ENCODE results near the gene ZCCHC9.
"Not testable (repeated sequence)": the region's sequence is repeated elsewhere in the genome, so short reads cannot be mapped to it uniquely, and the experiment has no call there.

Gene ZCCHC9

GRCh38 chr5:81336556-81336955 is 35.2 kb downstream of the ZCCHC9 start:
- H3K36me3 ChIP-seq (ENCODE audit: control insufficient read depth in 4 of 4, insufficient read depth in 4 of 4, low read length in 3 of 4), result no peaks in the 10 kb centered on the region
- no peaks in the 10 kb centered on the region for H3K27me3 ChIP-seq (replicated peaks in 2 of 5; ENCODE audit: control insufficient read depth in 4 of 5, insufficient read depth in 5 of 5, low read length in 4 of 5)
- DNase-seq, result no peak
- H3K27ac ChIP-seq (ENCODE audit: insufficient read depth in 1 of 2, low read depth in 1 of 2, low read length in 2 of 2, poor library complexity in 1 of 2, severe bottlenecking in 2 of 2), result no peak overlapping the region
- ChIA-PET CTCF (no interaction called here), POLR2A (no interaction called here)
- H3K4me1 ChIP-seq (ENCODE audit: control extremely low read depth in 1 of 4, control insufficient read depth in 4 of 4, insufficient read depth in 4 of 4, low read length in 3 of 4), result no peaks in the 10 kb centered on the region
- no CpG with 5 or more reads among the region's 1 CpG for WGBS (ENCODE audit: insufficient coverage)
- H3K9me3 ChIP-seq (ENCODE audit: control extremely low read depth in 1 of 5, control insufficient read depth in 4 of 5, insufficient read depth in 2 of 5, low read depth in 1 of 5, low read length in 4 of 5), result peaks cover 0 to 6% (median 0%) of the 10 kb centered on the region in 5 experiments
- no peak overlapping the region for H3K4me3 ChIP-seq (ENCODE audit: control insufficient read depth in 1 of 7, extremely low read depth in 1 of 7, insufficient read depth in 4 of 7, low read depth in 2 of 7, low read length in 6 of 7)

GRCh38 chr5:81337803-81338202 is 36.4 kb downstream of the ZCCHC9 start:
- no peaks in the 10 kb centered on the region for H3K4me1 ChIP-seq (ENCODE audit: control extremely low read depth in 1 of 4, control insufficient read depth in 4 of 4, insufficient read depth in 4 of 4, low read length in 3 of 4)
- no peaks in the 10 kb centered on the region for H3K27me3 ChIP-seq (replicated peaks in 2 of 5; ENCODE audit: control insufficient read depth in 4 of 5, insufficient read depth in 5 of 5, low read length in 4 of 5)
- peaks cover 0 to 6% (median 0%) of the 10 kb centered on the region in 5 experiments for H3K9me3 ChIP-seq (ENCODE audit: control extremely low read depth in 1 of 5, control insufficient read depth in 4 of 5, insufficient read depth in 2 of 5, low read depth in 1 of 5, low read length in 4 of 5)
- POLR2A ChIA-PET, result no interaction called here
- no peak overlapping the region for H3K27ac ChIP-seq (ENCODE audit: insufficient read depth in 1 of 2, low read depth in 1 of 2, low read length in 2 of 2, poor library complexity in 1 of 2, severe bottlenecking in 2 of 2)
- DNase-seq, result no peak
- CTCF ChIA-PET, result no interaction called here
- WGBS (ENCODE audit: insufficient coverage), result 90% methylated on average over 2 of the region's 2 CpGs
- no peaks in the 10 kb centered on the region for H3K36me3 ChIP-seq (ENCODE audit: control insufficient read depth in 4 of 4, insufficient read depth in 4 of 4, low read length in 3 of 4)
- no peak overlapping the region for H3K4me3 ChIP-seq (ENCODE audit: control insufficient read depth in 1 of 7, extremely low read depth in 1 of 7, insufficient read depth in 4 of 7, low read depth in 2 of 7, low read length in 6 of 7)

- DNase-seq; H3K4me1 ChIP-seq (ENCODE audit: control extremely low read depth in 1 of 4, control insufficient read depth in 4 of 4, insufficient read depth in 4 of 4, low read length in 3 of 4); CTCF ChIA-PET; POLR2A ChIA-PET; H3K27ac ChIP-seq (ENCODE audit: insufficient read depth in 1 of 2, low read depth in 1 of 2, low read length in 2 of 2, poor library complexity in 1 of 2, severe bottlenecking in 2 of 2); H3K27me3 ChIP-seq (replicated peaks in 2 of 5; ENCODE audit: control insufficient read depth in 4 of 5, insufficient read depth in 5 of 5, low read length in 4 of 5); H3K9me3 ChIP-seq (ENCODE audit: control extremely low read depth in 1 of 5, control insufficient read depth in 4 of 5, insufficient read depth in 2 of 5, low read depth in 1 of 5, low read length in 4 of 5); H3K36me3 ChIP-seq (ENCODE audit: control insufficient read depth in 4 of 4, insufficient read depth in 4 of 4, low read length in 3 of 4); H3K4me3 ChIP-seq (ENCODE audit: control insufficient read depth in 1 of 7, extremely low read depth in 1 of 7, insufficient read depth in 4 of 7, low read depth in 2 of 7, low read length in 6 of 7): not testable (repeated sequence)
- WGBS (ENCODE audit: insufficient coverage), result 100% methylated on average over 1 of the region's 3 CpGs
These were observed 36.8 kb downstream of the ZCCHC9 start for GRCh38 chr5:81338213-81338612.

- ChIA-PET POLR2A (no interaction called here), CTCF (interaction anchor here (0.8 kb wide), 1 partner anchor 12 kb away, joined by 3 read pairs; no protein-coding TSS in a partner anchor)
These were observed 43.3 kb downstream of the ZCCHC9 start for GRCh38 chr5:81344736-81345135.

DNA sequence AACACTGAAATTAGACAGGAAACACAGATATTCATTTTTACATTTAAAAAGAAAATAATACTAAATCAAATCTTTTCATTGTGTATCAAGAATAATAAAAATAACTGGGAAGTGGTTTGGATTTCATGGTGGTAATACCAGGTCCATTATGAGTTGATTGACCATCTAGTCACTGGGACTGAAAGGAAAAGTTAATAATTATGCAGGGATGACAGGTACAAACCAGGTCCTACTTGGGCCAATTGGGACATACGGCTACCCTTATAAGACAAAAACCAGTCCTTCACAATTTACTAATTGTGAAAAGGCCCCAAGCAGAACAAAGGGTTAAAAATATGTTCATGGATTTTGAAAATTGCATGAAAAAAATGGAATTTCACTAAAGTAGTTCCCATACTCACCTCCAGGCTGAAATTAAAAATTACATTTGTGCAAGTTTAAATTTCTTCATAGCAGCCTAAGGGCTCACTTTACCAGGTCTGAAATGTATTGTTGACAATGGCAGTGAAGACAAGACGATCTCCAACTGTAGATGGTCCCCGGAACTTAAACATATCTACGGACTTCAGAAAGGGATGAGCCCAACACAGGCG is 44.1 kb downstream of the ZCCHC9 start:
- CTCF ChIA-PET, result no interaction called here
- Histone ChIP-seq H3K36me3 (ENCODE audit: control insufficient read depth in 4 of 4, insufficient read depth in 4 of 4, low read length in 3 of 4) (no peaks in the 10 kb centered on the region), H3K9me3 (ENCODE audit: control extremely low read depth in 1 of 5, control insufficient read depth in 4 of 5, insufficient read depth in 2 of 5, low read depth in 1 of 5, low read length in 4 of 5) (no peaks in the 10 kb centered on the region), H3K27ac (ENCODE audit: insufficient read depth in 1 of 2, low read depth in 1 of 2, low read length in 2 of 2, poor library complexity in 1 of 2, severe bottlenecking in 2 of 2) (no peak overlapping the region), H3K4me1 (ENCODE audit: control extremely low read depth in 1 of 4, control insufficient read depth in 4 of 4, insufficient read depth in 4 of 4, low read length in 3 of 4) (no peaks in the 10 kb centered on the region), H3K4me3 (ENCODE audit: control insufficient read depth in 1 of 7, extremely low read depth in 1 of 7, insufficient read depth in 4 of 7, low read depth in 2 of 7, low read length in 6 of 7) (no peak overlapping the region), H3K27me3 (replicated peaks in 2 of 5; ENCODE audit: control insufficient read depth in 4 of 5, insufficient read depth in 5 of 5, low read length in 4 of 5) (no peaks in the 10 kb centered on the region)
- WGBS (ENCODE audit: insufficient coverage), result 100% methylated on average over 3 of the region's 5 CpGs
- DNase-seq, result no peak
- POLR2A ChIA-PET, result no interaction called here

More at GRCh38 chr5:81344736-81345135, 43.3 kb downstream of the ZCCHC9 start:
- Histone ChIP-seq H3K4me1 (ENCODE audit: control extremely low read depth in 1 of 4, control insufficient read depth in 4 of 4, insufficient read depth in 4 of 4, low read length in 3 of 4) (no peaks in the 10 kb centered on the region), H3K36me3 (ENCODE audit: control insufficient read depth in 4 of 4, insufficient read depth in 4 of 4, low read length in 3 of 4) (no peaks in the 10 kb centered on the region), H3K27ac (ENCODE audit: insufficient read depth in 1 of 2, low read depth in 1 of 2, low read length in 2 of 2, poor library complexity in 1 of 2, severe bottlenecking in 2 of 2) (no peak overlapping the region), H3K9me3 (ENCODE audit: control extremely low read depth in 1 of 5, control insufficient read depth in 4 of 5, insufficient read depth in 2 of 5, low read depth in 1 of 5, low read length in 4 of 5) (no peaks in the 10 kb centered on the region), H3K4me3 (ENCODE audit: control insufficient read depth in 1 of 7, extremely low read depth in 1 of 7, insufficient read depth in 4 of 7, low read depth in 2 of 7, low read length in 6 of 7) (no peak overlapping the region), H3K27me3 (replicated peaks in 2 of 5; ENCODE audit: control insufficient read depth in 4 of 5, insufficient read depth in 5 of 5, low read length in 4 of 5) (no peaks in the 10 kb centered on the region)
- no peak for DNase-seq
- WGBS (ENCODE audit: insufficient coverage), result 96% methylated on average over 13 of the region's 13 CpGs

GRCh38 chr5:81349161-81349560 is 47.8 kb downstream of the ZCCHC9 start:
- Histone ChIP-seq H3K27ac (ENCODE audit: insufficient read depth in 1 of 2, low read depth in 1 of 2, low read length in 2 of 2, poor library complexity in 1 of 2, severe bottlenecking in 2 of 2) (no peak overlapping the region), H3K36me3 (ENCODE audit: control insufficient read depth in 4 of 4, insufficient read depth in 4 of 4, low read length in 3 of 4) (no peaks in the 10 kb centered on the region), H3K27me3 (replicated peaks in 2 of 5; ENCODE audit: control insufficient read depth in 4 of 5, insufficient read depth in 5 of 5, low read length in 4 of 5) (no peaks in the 10 kb centered on the region), H3K4me1 (ENCODE audit: control extremely low read depth in 1 of 4, control insufficient read depth in 4 of 4, insufficient read depth in 4 of 4, low read length in 3 of 4) (no peaks in the 10 kb centered on the region), H3K9me3 (ENCODE audit: control extremely low read depth in 1 of 5, control insufficient read depth in 4 of 5, insufficient read depth in 2 of 5, low read depth in 1 of 5, low read length in 4 of 5) (no peaks in the 10 kb centered on the region), H3K4me3 (ENCODE audit: control insufficient read depth in 1 of 7, extremely low read depth in 1 of 7, insufficient read depth in 4 of 7, low read depth in 2 of 7, low read length in 6 of 7) (no peak overlapping the region)
- DNase-seq, result no peak
- 84% methylated on average over 4 of the region's 4 CpGs for WGBS (ENCODE audit: insufficient coverage)
- ChIA-PET CTCF (no interaction called here), POLR2A (no interaction called here)

DNA sequence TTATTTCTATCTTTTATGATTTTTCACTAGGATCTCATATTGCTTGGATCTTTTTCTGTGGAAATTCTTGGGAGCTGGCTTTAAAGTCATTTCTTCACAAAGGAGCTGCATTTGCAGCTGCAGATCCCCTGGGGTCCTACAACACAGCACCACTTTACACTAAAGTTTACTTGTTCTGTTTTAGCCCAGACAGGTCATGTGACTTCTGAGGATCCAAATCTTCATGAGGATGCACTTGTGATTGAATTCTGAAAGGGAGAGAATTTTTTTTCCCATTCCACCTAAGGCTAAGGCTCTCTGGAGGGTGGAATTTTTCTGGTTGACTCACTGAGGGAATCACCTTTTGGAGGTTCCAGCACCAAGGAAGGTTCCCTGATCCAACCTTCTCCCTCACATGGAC is 49.1 kb downstream of the ZCCHC9 start:
- no peak for DNase-seq
- no peaks in the 10 kb centered on the region for H3K36me3 ChIP-seq (ENCODE audit: control insufficient read depth in 4 of 4, insufficient read depth in 4 of 4, low read length in 3 of 4)
- ChIA-PET POLR2A (no interaction called here), CTCF (no interaction called here)
- H3K4me1 ChIP-seq (ENCODE audit: control extremely low read depth in 1 of 4, control insufficient read depth in 4 of 4, insufficient read depth in 4 of 4, low read length in 3 of 4), result no peaks in the 10 kb centered on the region
- H3K27me3 ChIP-seq (replicated peaks in 2 of 5; ENCODE audit: control insufficient read depth in 4 of 5, insufficient read depth in 5 of 5, low read length in 4 of 5), result no peaks in the 10 kb centered on the region
- no peak overlapping the region for H3K27ac ChIP-seq (ENCODE audit: insufficient read depth in 1 of 2, low read depth in 1 of 2, low read length in 2 of 2, poor library complexity in 1 of 2, severe bottlenecking in 2 of 2)
- no peaks in the 10 kb centered on the region for H3K9me3 ChIP-seq (ENCODE audit: control extremely low read depth in 1 of 5, control insufficient read depth in 4 of 5, insufficient read depth in 2 of 5, low read depth in 1 of 5, low read length in 4 of 5)
- no peak overlapping the region for H3K4me3 ChIP-seq (ENCODE audit: control insufficient read depth in 1 of 7, extremely low read depth in 1 of 7, insufficient read depth in 4 of 7, low read depth in 2 of 7, low read length in 6 of 7)

Measured in common myeloid progenitor, CD34-positive (primary cell).